Large intestine (tissue), 3 donors: ENCODE data around the gene WBP2NL. TPM values are rescaled to one million over a fixed set of nuclear protein-coding genes. Genes with fewer than 3 reads are reported as not detected.
A peak's percentile ranks its signal among the peaks of the same experiment; 100 is the strongest.

Experiments used
- DNase-seq, 2 donors: peaks; one replicate each; pipeline versions ENCODE4 v3.0.0 to v3.0.0-alpha.2; 2013
- H3K27ac ChIP-seq: one replicate; pipeline ENCODE4 v1.5.1; 2013; ENCODE audit warnings: low read length
- H3K27me3 ChIP-seq: 2 replicates; pipeline ENCODE4 v1.6.1; 2013; ENCODE audit warnings: low read length; ENCODE audit not compliant: control insufficient read depth, insufficient read depth
- H3K36me3 ChIP-seq: 2 replicates; pipeline ENCODE4 v1.6.1; 2013; ENCODE audit warnings: low read length; ENCODE audit not compliant: control insufficient read depth, insufficient read depth
- H3K4me1 ChIP-seq: one replicate; pipeline ENCODE4 v1.6.1; 2013; ENCODE audit warnings: low read length; ENCODE audit not compliant: control insufficient read depth, insufficient read depth
- H3K4me3 ChIP-seq: one replicate; pipeline ENCODE4 v1.5.1; 2013; ENCODE audit warnings: low read length
- H3K9me3 ChIP-seq: one replicate; pipeline ENCODE4 v1.6.1; 2013; ENCODE audit warnings: mild to moderate bottlenecking, low read depth, low read length, moderate library complexity; ENCODE audit not compliant: control insufficient read depth
- WGBS: methylation state at CpG from one replicate; pipeline ENCODE4 v1.1.5; 2013; ENCODE audit warnings: low lambda C conversion rate; ENCODE audit not compliant: insufficient coverage; 5-methylcytosine and 5-hydroxymethylcytosine counted together
- polyA plus RNA-seq: library from polyadenylated mRNA; unstranded; fragments of 120-200 nt; gene quantifications from one replicate; pipeline ENCODE4 v1.2.1, GENCODE V29; 2013

WBP2NL gene
- polyA plus RNA-seq, 1 donor: 1.5 TPM

DNA sequence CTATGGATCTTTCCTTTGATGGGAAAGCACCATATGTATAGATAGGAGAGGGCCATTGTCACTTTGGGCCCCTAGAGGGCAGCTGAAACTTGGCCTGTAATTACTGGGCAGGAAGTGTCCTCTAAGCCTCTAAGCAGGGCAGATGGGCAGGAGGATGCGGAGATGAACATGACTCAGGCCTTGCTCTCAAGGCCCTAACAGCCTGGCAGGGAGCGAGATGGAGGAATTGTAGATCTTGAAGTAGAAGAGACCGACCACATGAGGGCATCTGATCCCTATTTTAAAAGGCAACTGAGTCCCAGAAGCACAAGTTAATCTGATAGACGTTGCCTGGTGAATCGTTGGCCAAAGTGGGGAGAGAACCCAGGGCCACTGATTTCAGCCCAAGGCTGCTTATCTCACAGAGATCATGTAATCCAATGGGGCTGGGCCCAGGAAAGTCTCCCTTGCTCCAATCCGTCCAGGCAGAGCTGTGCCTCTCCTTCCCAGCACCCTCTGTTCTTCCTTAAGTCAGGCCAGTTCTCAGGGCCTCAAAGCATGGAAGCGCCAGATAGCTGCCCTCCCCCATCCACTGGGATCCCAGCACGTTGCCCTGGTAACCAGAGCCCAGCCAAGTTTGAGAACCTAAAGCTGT lies 31.9 kb upstream of the WBP2NL start:
- WGBS: no CpG with 5 or more reads among the region's 8 CpGs
- H3K9me3 ChIP-seq: no peaks in the 10 kb centered on the region
- H3K4me3 ChIP-seq: no peak overlapping the region
- no peaks in the 10 kb centered on the region for H3K36me3 ChIP-seq
- H3K4me1 ChIP-seq: peaks cover 3% of the 10 kb centered on the region
- peak; percentile 54 to 57 for DNase-seq
- H3K27ac ChIP-seq: no peak overlapping the region
- peaks cover 3% of the 10 kb centered on the region for H3K27me3 ChIP-seq

GRCh38 chr22:41968601-41969000 lies 30.0 kb upstream of the WBP2NL start:
- DNase-seq: peak; percentile 51 to 56
- no CpG with 5 or more reads among the region's 9 CpGs for WGBS
- Histone ChIP-seq H3K27ac (no peak overlapping the region), H3K9me3 (no peaks in the 10 kb centered on the region), H3K27me3 (peaks cover 17% of the 10 kb centered on the region), H3K36me3 (no peaks in the 10 kb centered on the region), H3K4me3 (no peak overlapping the region), H3K4me1 (peaks cover 3% of the 10 kb centered on the region)

GRCh38 chr22:41969110-41969646 lies 29.4 kb upstream of the WBP2NL start, which contains the start of gene SEPTIN3:
SEPTIN3 (plus strand) TSS chr22:41969443; CDS start chr22:41971493, 2,050 bp downstream.
- WGBS: no CpG with 5 or more reads among the region's 8 CpGs
- Histone ChIP-seq H3K36me3 (no peaks in the 10 kb centered on the region), H3K4me1 (peaks cover 3% of the 10 kb centered on the region), H3K4me3 (no peak within 1 kb of the TSS), H3K27ac (no peak within 1 kb of the TSS), H3K9me3 (no peaks in the 10 kb centered on the region), H3K27me3 (peaks cover 17% of the 10 kb centered on the region)
- DNase-seq: no peak

GRCh38 chr22:41970601-41971000 lies 28.0 kb upstream of the WBP2NL start:
- H3K4me3 ChIP-seq: no peak overlapping the region
- WGBS: no CpG with 5 or more reads among the region's 2 CpGs
- peaks cover 24% of the 10 kb centered on the region for H3K27me3 ChIP-seq
- H3K27ac ChIP-seq: no peak overlapping the region
- no peaks in the 10 kb centered on the region for H3K9me3 ChIP-seq
- H3K36me3 ChIP-seq: no peaks in the 10 kb centered on the region
- H3K4me1 ChIP-seq: peaks cover 3% of the 10 kb centered on the region
- DNase-seq: no peak

- H3K36me3 ChIP-seq: no peaks in the 10 kb centered on the region
Measured at GRCh38 chr22:41971431-41971830, 27.2 kb upstream of the WBP2NL start.

DNA sequence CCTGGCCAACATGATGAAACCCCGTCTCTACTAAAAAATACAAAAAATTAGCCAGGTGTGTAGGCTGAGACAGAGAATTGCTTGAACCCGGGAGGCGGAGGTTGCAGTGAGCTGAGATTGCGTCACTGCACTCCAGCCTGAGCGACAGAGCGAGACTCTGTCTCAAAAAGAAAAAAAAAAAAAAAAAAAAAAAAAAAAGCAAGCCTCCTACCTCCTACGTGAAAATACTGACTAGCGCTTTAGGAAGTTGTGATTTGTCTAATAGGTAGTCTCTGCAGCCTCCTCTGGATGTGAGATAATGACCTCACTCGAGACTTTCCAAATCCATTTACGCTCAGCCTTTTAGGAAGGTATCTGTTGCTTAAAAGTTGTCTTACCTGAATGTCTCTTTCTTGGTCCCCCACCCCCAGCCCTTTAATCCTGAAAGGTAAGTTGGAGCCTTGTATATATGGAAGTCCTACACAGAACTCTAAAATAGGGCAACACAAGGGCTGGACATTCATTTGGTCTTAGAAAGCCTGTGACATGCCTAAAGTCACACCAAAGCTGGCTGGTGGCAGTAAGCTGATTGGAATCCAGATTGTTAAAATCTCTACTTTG lies 23.8 kb upstream of the WBP2NL start:
- no peak overlapping the region for H3K4me3 ChIP-seq
- no CpG with 5 or more reads among the region's 10 CpGs for WGBS
- peaks cover 57% of the 10 kb centered on the region for H3K27me3 ChIP-seq

More at GRCh38 chr22:41971431-41971830, 27.2 kb upstream of the WBP2NL start:
- DNase-seq: no peak
- no peaks in the 10 kb centered on the region for H3K9me3 ChIP-seq
- H3K27ac ChIP-seq: no peak overlapping the region
- H3K4me1 ChIP-seq: peaks cover 3% of the 10 kb centered on the region
- WGBS: no CpG with 5 or more reads among the region's 11 CpGs
- no peak overlapping the region for H3K4me3 ChIP-seq
- peaks cover 32% of the 10 kb centered on the region for H3K27me3 ChIP-seq

DNA sequence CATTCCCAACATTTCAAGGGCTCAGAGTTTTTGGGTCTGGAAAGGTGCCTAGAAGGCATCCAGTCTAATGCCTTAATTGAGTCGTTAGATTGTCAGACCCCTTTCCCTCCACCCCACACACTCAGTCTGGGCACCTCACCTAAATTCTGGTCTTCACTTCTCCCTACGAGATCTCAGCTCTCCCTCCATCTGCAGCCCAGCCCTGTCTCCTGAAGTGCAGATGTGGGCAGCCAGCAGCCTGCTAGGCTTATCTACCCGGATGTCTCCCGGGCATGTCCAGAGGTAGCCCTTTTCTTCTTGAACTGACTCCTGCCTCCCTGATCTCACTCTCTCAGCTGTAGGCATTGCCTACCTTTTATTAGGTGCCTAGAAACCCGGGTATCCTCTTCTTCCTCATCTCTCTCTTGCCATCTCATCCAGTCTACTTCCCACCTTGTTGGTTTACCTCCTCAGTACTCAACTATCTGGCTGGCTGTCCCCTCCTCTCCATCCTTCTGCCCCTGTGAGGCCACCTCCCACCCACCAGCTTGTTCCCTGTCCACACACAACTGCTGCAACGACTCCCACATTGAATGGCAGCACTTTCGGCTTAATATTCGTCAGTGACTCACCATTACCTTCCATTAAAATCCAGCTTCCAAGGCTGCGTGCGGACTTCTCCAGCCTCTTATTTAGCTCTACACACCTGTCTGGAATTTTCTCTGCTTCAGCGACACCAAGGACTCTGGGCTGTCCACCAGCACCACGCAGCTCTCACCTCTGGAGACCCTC lies 23.1 kb upstream of the WBP2NL start:
- no peak overlapping the region for H3K4me3 ChIP-seq
- no peak for DNase-seq
- H3K27ac ChIP-seq: no peak overlapping the region
- H3K4me1 ChIP-seq: no peaks in the 10 kb centered on the region
- peaks cover 57% of the 10 kb centered on the region for H3K27me3 ChIP-seq
- WGBS: 81% methylated on average over 3 of the region's 12 CpGs
- H3K9me3 ChIP-seq: no peaks in the 10 kb centered on the region
- H3K36me3 ChIP-seq: no peaks in the 10 kb centered on the region

More for the DNA sequence above, 23.8 kb upstream of the WBP2NL start:
- no peaks in the 10 kb centered on the region for H3K4me1 ChIP-seq
- H3K9me3 ChIP-seq: no peaks in the 10 kb centered on the region
- H3K27ac ChIP-seq: no peak overlapping the region
- DNase-seq: no peak
- H3K36me3 ChIP-seq: no peaks in the 10 kb centered on the region

DNA sequence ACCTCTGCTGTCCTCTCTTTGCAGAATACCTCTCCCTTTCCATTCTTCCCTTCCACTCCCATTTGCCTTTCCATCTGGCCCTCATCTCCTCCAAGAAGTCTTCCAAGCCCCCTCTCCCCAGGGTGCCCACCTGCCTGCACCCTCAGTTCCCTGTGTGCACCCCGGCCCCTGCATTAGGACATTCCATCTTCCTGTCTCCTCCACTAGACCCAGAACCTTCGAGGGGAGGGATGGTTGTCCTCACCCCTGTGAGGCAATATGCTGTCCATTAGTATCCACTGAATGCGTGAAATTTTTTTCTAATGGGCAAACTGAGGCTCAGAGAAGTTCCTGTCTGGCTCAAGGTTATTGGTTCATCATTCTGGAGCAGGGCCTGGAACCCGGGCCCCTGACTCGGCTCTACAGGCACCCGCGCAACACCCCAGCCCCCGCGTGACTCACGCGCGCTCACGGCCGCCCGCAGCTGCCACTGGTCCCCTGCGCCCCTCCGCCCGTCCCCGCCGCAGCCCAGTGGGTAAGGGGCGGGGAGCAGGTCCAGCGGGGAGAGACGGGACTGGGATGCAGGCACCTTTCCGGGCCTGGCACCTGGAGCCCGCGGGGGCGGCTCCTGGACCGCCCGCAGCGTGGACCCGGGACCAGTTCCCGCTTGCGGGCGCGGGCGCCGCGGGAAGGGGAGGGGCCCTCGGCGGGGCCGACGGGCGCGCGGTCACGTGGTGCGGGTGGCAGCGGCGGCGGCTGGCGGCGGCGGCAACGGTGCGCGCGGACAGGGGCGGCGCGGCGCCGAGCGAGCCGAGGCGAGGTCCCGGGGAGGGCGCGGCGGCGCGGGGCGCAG lies 22.3 kb upstream of the WBP2NL start:
- no peaks in the 10 kb centered on the region for H3K9me3 ChIP-seq
- peaks cover 57% of the 10 kb centered on the region for H3K27me3 ChIP-seq
- peak overlapping the region; percentile 16 for H3K4me3 ChIP-seq
- H3K4me1 ChIP-seq: no peaks in the 10 kb centered on the region
- H3K36me3 ChIP-seq: no peaks in the 10 kb centered on the region
- peak in 1 of 2 donors; percentile 59 for DNase-seq
- WGBS: no CpG with 5 or more reads among the region's 72 CpGs
- H3K27ac ChIP-seq: no peak overlapping the region

DNA sequence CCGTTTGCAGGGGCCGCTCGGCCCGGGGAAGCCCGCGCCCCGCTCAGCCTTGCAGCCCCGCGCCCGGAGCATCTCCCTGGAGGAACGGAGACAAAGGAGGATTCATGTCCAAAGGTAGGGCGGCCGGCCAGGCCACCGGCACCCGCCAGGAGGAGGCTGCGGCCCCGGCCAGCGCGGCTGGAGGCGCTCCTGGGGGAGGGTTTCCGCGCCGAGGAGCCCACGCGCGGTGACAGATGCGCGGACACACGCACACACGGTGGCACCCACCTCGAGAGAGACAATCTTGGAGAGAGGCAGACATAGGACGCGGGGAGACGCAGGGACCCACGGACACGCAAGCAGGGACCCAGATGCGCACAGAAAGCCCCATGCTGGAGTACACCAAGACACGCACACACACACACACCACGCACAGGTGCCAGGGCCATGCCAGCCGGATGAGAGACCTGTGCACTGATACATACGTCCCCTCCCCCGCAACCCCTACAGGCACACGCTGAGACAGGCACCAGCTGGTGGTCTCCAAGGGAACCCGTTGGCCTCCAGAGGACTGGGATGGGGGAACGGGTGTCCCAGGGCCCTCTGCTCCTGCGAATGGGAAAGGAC lies 21.5 kb upstream of the WBP2NL start:
- WGBS: no CpG with 5 or more reads among the region's 46 CpGs
- no peak for DNase-seq
- H3K4me3 ChIP-seq: peak overlapping the region; percentile 14

More for the DNA sequence above, 21.5 kb upstream of the WBP2NL start:
- Histone ChIP-seq H3K4me1 (no peaks in the 10 kb centered on the region), H3K27me3 (peaks cover 53% of the 10 kb centered on the region), H3K9me3 (no peaks in the 10 kb centered on the region), H3K27ac (no peak overlapping the region), H3K36me3 (no peaks in the 10 kb centered on the region)
